KMS-11 (cell line): ENCODE measurements around the gene CENPK.
"Not testable (repeated sequence)": the region's sequence is repeated elsewhere in the genome, so short reads cannot be mapped to it uniquely, and the experiment has no call there.

ENCODE experiments used
- H2AFZ ChIP-seq: fragments of 200-600 bp; sonication (generic); 2 replicates; pipeline ENCODE4 v1.6.1; 2016; ENCODE audit warnings: antibody characterized with exemption, mixed run types, low read depth
- H3K27ac ChIP-seq: fragments of 200-600 bp; sonication (generic); 2 replicates; pipeline ENCODE4 v1.6.1; 2016; ENCODE audit warnings: mild to moderate bottlenecking, mixed run types
- H3K27me3 ChIP-seq: fragments of 200-600 bp; sonication (generic); 2 replicates; pipeline ENCODE4 v1.6.1; 2017; ENCODE audit warnings: mild to moderate bottlenecking, low read depth, mixed run types, moderate library complexity; ENCODE audit not compliant: insufficient read depth
- H3K36me3 ChIP-seq: fragments of 200-600 bp; sonication (generic); 2 replicates; pipeline ENCODE4 v1.6.1; 2017; ENCODE audit warnings: mild to moderate bottlenecking, mixed run types; ENCODE audit not compliant: insufficient read depth
- H3K4me1 ChIP-seq: fragments of 200-600 bp; sonication (generic); 2 replicates; pipeline ENCODE4 v1.6.1; 2016; ENCODE audit warnings: mild to moderate bottlenecking, low read depth, mixed run types; ENCODE audit not compliant: poor library complexity, severe bottlenecking
- H3K4me2 ChIP-seq: fragments of 200-600 bp; sonication (generic); 2 replicates; pipeline ENCODE4 v1.7.0; 2016; ENCODE audit warnings: mild to moderate bottlenecking, mixed run types
- H3K4me3 ChIP-seq: fragments of 200-600 bp; sonication (generic); IDR thresholded peaks from 2 replicates; pipeline ENCODE4 v1.6.1; 2017; ENCODE audit warnings: low read depth, low read length, mixed read lengths; ENCODE audit not compliant: insufficient read depth
- H3K79me2 ChIP-seq: fragments of 200-600 bp; sonication (generic); 2 replicates; pipeline ENCODE4 v1.6.1; 2016; ENCODE audit warnings: low read depth, mixed run types; ENCODE audit not compliant: insufficient read depth
- H3K9ac ChIP-seq: fragments of 200-600 bp; sonication (generic); 2 replicates; pipeline ENCODE4 v1.6.1; 2016; ENCODE audit warnings: mild to moderate bottlenecking, mixed run types
- H4K20me1 ChIP-seq: fragments of 200-600 bp; sonication (generic); 2 replicates; pipeline ENCODE4 v1.6.1; 2016; ENCODE audit warnings: mild to moderate bottlenecking, mixed run types; ENCODE audit not compliant: insufficient read depth
- CTCF ChIP-seq: fragments of 200-600 bp; sonication (generic); conservative IDR thresholded peaks from 2 replicates; pipeline ENCODE4 v1.6.1; 2017; ENCODE audit warnings: low read depth, mild to moderate bottlenecking, antibody characterized with exemption, low read length, moderate library complexity, mixed read lengths

The CENPK gene

GRCh38 chr5:65508978-65509377 is 54.0 kb downstream of the CENPK start:
- no peak for TF ChIP-seq CTCF
- no peak overlapping the region for H3K9ac ChIP-seq
- no peaks in the 10 kb centered on the region for H4K20me1 ChIP-seq
- no peak overlapping the region for H3K27ac ChIP-seq
- no peak overlapping the region for H2AFZ ChIP-seq
- H3K27me3 ChIP-seq: no peaks in the 10 kb centered on the region
- no peaks in the 10 kb centered on the region for H3K79me2 ChIP-seq
- H3K4me2 ChIP-seq: no peak overlapping the region
- H3K36me3 ChIP-seq: no peaks in the 10 kb centered on the region
- no peak overlapping the region for H3K4me3 ChIP-seq
- no peaks in the 10 kb centered on the region for H3K4me1 ChIP-seq

GRCh38 chr5:65506961-65507360 is 56.0 kb downstream of the CENPK start:
- H3K4me3 ChIP-seq: no peak overlapping the region
- TF ChIP-seq CTCF: no peak

DNA sequence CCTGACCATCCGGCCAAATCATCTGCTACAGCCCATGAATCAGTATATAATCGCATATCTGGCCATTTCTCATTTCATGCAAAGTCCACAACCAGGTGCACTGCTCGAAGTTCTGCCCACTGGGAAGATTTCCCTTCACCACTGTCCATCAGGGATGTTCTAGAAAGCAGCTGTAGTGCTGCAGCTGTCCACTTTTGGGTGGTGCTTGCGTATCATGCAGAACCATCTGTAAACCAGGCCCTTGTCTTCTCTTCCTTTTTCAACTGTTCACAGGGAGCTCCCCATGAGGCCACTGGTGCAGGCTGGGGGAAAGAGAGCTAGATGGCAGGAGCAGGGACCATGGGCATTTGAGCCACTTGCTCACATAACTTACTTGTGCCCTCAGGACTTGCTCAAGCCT is 73.8 kb downstream of the CENPK start:
- Histone ChIP-seq H4K20me1 (no peaks in the 10 kb centered on the region), H2AFZ (no peak overlapping the region), H3K27ac (no peak overlapping the region), H3K4me2 (no peak overlapping the region), H3K4me1 (no peaks in the 10 kb centered on the region), H3K36me3 (no peaks in the 10 kb centered on the region), H3K4me3 (no peak overlapping the region), H3K27me3 (no peaks in the 10 kb centered on the region), H3K79me2 (no peaks in the 10 kb centered on the region), H3K9ac (no peak overlapping the region)
- no peak for TF ChIP-seq CTCF

More at GRCh38 chr5:65506961-65507360, 56.0 kb downstream of the CENPK start:
- H3K27me3 ChIP-seq: no peaks in the 10 kb centered on the region
- H3K4me1 ChIP-seq: no peaks in the 10 kb centered on the region
- H3K79me2 ChIP-seq: no peaks in the 10 kb centered on the region
- no peak overlapping the region for H3K9ac ChIP-seq
- no peak overlapping the region for H3K4me2 ChIP-seq
- no peak overlapping the region for H2AFZ ChIP-seq
- H3K36me3 ChIP-seq: no peaks in the 10 kb centered on the region
- no peaks in the 10 kb centered on the region for H4K20me1 ChIP-seq
- no peak overlapping the region for H3K27ac ChIP-seq

DNA sequence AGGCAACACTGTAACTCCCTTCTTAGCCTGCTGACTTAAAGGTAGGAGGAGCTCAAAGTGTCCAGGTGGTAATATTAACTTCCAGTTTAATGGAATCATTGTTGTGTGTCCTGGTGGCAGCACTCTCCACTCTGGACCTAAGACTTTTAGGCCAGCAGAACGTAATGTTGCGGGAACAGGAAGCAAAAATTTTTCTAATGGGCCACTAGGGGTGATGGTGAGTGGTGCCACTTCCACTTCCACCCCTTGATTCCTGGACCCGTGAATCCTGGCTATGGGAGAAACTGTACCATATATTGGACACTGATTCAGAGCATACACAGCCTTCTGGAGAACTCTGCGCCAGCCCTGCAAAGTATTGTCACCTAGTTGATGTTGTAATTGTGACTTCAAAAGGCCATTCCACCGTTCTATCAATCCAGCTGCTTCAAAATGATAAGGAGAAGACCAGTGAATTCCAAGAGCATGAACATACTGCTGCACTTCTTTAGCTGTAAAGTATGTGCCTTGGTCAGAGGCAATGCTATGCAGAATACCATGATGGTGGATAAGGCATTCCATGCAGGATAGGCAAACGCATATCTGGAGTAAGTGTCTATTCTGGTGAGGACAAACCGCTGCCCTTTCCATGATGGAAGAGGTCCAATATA is 74.8 kb downstream of the CENPK start:
- H3K4me2 ChIP-seq, H2AFZ ChIP-seq, H3K27me3 ChIP-seq, H4K20me1 ChIP-seq, H3K4me3 ChIP-seq, H3K9ac ChIP-seq, H3K79me2 ChIP-seq, H3K27ac ChIP-seq, H3K36me3 ChIP-seq, H3K4me1 ChIP-seq: not testable (repeated sequence)

- not testable (repeated sequence) for H3K79me2 ChIP-seq, H3K4me2 ChIP-seq, H3K9ac ChIP-seq, H4K20me1 ChIP-seq, H3K27ac ChIP-seq, H2AFZ ChIP-seq, H3K36me3 ChIP-seq, H3K4me1 ChIP-seq, H3K27me3 ChIP-seq, H3K4me3 ChIP-seq
These were observed 76.2 kb downstream of the CENPK start for GRCh38 chr5:65486803-65487202.
